NT2/D1 (cell line): ENCODE data around the gene SDSL.
A peak's percentile ranks its signal among the peaks of the same experiment; 100 is the strongest.

ENCODE experiments used
- DNase-seq: peaks from one replicate; pipeline ENCODE4 v3.0.0-alpha.2; 2011; ENCODE audit warnings: low read depth, low spot score
- H3K27me3 ChIP-seq: 2 replicates; pipeline ENCODE4 v1.6.0; 2011; ENCODE audit warnings: mild to moderate bottlenecking; ENCODE audit not compliant: insufficient read length, insufficient read depth
- H3K36me3 ChIP-seq: 2 replicates; pipeline ENCODE4 v1.6.1; 2011; ENCODE audit warnings: mild to moderate bottlenecking, low read length, mixed read lengths; ENCODE audit not compliant: insufficient read depth, insufficient read length
- H3K4me1 ChIP-seq: 2 replicates; pipeline ENCODE4 v1.5.1; 2011; ENCODE audit not compliant: insufficient read depth, insufficient read length
- H3K4me3 ChIP-seq: 2 replicates; pipeline ENCODE4 v1.5.1; 2011; ENCODE audit warnings: low read depth; ENCODE audit not compliant: insufficient read length
- H3K9ac ChIP-seq: 2 replicates; pipeline ENCODE4 v1.6.0; 2011; ENCODE audit warnings: low read depth; ENCODE audit not compliant: insufficient read length
- H3K9me3 ChIP-seq: 2 replicates; pipeline ENCODE4 v1.5.1; 2011; ENCODE audit warnings: mild to moderate bottlenecking, low read length; ENCODE audit not compliant: insufficient read depth
- SUZ12 ChIP-seq: IDR thresholded peaks from 2 replicates; pipeline ENCODE4 v1.6.1; 2011; ENCODE audit not compliant: insufficient read length, insufficient read depth; ENCODE audit errors: extremely low read depth
- YY1 ChIP-seq: IDR thresholded peaks from 2 replicates; pipeline ENCODE4 v1.6.1; 2011; ENCODE audit not compliant: insufficient read length, insufficient read depth
- ZNF274 ChIP-seq: IDR thresholded peaks from 2 replicates; pipeline ENCODE4 v1.6.1; 2011; ENCODE audit warnings: mild to moderate bottlenecking, low read depth, low read length

The SDSL gene

DNA sequence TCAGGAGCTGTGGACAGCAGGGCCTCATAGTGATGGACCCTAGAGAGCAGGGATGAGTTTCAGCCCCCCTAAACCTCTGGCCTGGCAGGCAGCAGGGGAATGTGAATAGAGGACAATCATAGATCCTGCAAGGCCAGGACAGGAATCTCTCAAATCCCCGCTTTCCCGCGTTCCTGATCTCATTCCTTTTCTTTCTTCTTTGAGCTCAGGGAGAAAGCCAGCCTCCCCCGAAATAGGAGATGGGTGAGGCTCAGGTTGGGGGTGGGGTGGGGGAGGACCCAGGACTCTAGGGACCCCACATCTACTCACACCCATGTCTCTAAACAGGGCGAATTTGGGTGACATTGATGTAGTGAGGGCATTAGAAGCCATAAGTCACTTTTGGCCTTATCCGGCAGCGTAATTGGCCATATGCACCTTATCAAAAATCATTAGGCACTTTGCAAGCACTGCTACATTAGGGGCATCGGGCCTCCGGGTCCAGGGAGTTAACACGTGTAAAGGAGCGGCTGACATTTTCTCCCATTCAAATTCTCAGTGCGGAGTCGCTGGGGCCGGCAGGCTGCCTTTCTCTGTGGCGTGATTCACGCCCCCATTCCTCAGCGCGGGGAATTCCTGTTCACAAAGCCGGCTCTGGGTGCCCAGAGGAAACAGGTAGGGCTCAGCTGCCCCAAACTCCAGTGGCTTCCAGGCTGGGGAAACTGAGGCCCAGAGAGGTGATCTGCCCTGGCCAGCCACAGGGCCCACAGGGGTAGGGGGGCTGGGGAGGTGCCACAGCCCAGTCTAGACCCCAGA, 48.0 kb downstream of the SDSL start:
- TF ChIP-seq ZNF274 (no peak), SUZ12 (no peak), YY1 (no peak)

DNA sequence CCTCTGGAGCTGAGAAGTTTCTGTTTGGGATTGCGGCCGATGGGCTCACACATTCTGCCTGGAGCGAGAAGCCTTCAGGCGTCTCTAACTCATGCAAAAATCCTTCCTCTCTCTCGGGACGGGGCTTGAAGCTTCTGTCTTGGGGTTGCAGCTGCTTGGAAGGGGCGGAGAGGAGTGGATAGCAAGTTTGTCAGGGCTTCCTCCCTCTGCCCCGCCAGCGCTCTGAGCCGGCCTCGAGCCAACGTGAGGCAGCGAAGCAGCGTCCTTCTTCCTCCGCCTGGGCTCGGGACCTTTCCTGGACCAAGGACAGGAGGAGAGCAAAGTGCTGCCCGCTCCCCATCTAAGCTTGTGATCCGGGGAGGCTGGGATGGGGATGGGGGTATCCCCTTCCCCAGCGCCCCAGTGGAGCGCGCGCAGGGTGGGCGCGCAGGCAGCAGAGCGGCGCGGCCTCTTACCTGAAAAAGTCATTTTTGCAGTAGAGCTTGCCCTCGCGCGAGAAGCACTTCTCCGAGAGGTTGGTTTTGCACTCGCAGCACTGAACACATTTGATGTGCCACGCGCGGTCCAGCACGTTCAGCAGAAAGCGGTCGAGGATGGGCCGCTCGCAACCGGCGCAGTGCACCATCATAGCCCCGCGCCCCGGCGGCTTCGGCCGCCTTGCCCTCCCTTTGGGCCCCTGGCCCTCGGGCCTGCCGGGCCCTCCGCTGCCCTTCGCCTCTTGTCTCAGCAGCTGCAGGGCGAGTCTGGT, 48.9 kb downstream of the SDSL start:
- DNase-seq = no peak

More for the DNA sequence above, 48.0 kb downstream of the SDSL start:
- no peak for DNase-seq
- Histone ChIP-seq H3K4me1 (peaks cover 51% of the 10 kb centered on the region), H3K27me3 (peaks cover 100% of the 10 kb centered on the region), H3K9me3 (no peaks in the 10 kb centered on the region), H3K36me3 (no peaks in the 10 kb centered on the region), H3K9ac (peak overlapping the region; percentile 65), H3K4me3 (peak overlapping the region; percentile 12)

DNA sequence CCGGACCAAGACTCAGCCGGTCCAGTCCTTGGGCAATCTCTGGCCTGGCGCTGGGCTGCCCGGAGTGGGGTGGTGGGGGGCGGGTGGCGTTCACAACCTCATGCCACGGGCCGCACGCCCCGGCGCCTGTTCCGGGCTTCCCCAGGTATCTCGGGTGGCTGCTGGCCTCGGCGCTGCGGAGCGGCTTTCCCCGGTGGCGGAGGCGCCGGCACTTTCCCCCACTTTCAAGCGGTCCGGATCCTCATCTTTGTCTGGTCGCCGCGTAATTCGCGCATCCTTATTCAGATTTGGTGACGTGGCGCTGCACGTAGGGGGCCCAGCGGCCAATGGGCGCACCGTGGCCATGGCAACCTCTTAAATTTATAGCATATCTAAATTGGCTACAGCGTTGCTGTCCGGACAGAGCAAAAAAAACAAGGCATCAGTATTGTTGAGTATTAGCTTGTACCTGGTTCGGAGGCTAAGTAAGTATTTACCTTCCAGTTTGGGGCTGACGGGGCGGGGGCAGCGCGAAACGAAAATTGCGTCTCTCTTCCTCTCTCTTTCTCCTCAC, 49.5 kb downstream of the SDSL start, which contains the start of gene LHX5:
Gene LHX5 (minus strand): TSS at position 253 of the 553 bp plus-strand sequence. CDS start 373 bp downstream, outside the sequence.
- H3K27me3 ChIP-seq = peaks cover 100% of the 10 kb centered on the region
- H3K9me3 ChIP-seq = no peaks in the 10 kb centered on the region
- peak within 1 kb of the TSS; percentile 53 for H3K4me3 ChIP-seq
- DNase-seq = no peak
- H3K36me3 ChIP-seq = no peaks in the 10 kb centered on the region
- TF ChIP-seq YY1 = no peak
- peak; percentile 70 for TF ChIP-seq SUZ12
- H3K9ac ChIP-seq = peak within 1 kb of the TSS; percentile 75
- H3K4me1 ChIP-seq = peaks cover 48% of the 10 kb centered on the region

More for the DNA sequence above, 48.9 kb downstream of the SDSL start:
- Histone ChIP-seq H3K9me3 (no peaks in the 10 kb centered on the region), H3K9ac (peak overlapping the region; percentile 65), H3K36me3 (no peaks in the 10 kb centered on the region), H3K27me3 (peaks cover 100% of the 10 kb centered on the region), H3K4me3 (peak overlapping the region; percentile 36), H3K4me1 (peaks cover 53% of the 10 kb centered on the region)
- TF ChIP-seq SUZ12 (peak; percentile 97), ZNF274 (no peak), YY1 (no peak)

DNA sequence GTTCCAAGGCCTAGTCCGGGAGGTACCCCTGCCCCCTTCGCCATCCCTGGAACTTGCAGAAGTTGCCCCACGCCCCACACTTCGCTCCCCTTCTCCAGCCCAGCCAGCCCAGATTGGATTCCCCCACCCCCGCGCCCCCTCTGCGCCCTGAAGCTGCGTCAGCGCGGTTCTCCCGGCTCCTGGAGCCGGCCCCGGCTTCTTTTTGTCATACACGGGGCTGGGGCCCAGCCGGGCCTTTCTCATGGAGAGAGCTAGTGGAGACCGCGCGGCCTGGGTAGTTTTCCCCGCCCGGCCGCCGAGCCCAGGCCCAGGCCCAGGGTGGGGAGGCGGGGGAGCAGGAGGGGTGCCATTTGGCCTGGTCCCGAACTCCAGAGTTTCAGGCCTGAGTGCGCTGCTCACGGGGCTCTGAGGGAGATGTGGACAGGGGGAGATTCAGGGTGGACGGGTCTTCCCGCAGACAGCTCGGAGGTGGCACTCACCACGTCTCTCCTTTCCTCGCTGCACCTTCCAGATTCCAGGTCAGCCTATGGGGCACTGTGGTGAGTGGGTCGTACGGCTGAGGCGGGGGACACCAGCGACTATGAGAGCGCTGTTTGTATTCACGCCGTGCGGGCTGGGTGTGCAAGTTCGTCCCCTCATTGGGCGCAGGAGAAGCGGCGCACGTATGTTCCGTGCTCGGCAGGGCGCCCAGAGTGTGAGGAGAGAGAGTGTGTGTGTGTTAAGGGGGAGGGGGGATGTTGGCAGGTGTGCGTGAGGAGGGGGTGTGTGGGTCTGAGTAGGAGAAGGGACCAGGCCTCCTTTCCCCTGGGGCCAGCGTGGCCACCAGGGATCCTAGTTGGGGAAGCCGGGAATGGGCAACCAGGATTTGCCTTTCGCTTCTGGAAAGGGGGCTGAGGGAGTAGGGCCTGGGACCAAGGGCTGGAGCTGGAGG, 50.3 kb downstream of the SDSL start:
- Histone ChIP-seq H3K4me3 (peak overlapping the region; percentile 53), H3K4me1 (peaks cover 44% of the 10 kb centered on the region), H3K36me3 (no peaks in the 10 kb centered on the region), H3K9me3 (no peaks in the 10 kb centered on the region), H3K9ac (peak overlapping the region; percentile 75), H3K27me3 (peaks cover 97% of the 10 kb centered on the region)
- TF ChIP-seq YY1 (no peak), ZNF274 (no peak), SUZ12 (peak; percentile 91)
- no peak for DNase-seq

DNA sequence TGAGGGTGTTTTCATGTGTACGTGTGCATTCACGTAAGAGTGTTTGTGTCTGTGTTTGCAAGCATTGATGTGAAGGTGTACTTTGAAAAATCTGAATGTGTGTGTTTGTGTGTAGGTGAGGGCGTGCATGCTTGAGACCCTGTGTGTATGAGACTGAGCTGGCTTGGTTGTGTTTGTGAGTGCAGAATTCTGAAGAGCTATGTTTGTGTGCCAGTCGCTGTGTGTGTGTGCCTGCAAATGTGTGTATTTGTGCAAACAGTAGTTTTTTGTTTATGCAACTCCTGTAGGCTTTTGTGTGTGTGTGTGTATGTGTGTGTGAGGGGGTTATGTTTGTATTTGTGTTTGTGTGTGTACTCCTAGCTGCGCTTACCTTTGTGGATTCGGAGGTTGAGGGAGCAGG, 51.2 kb downstream of the SDSL start:
- Histone ChIP-seq H3K4me1 (peaks cover 46% of the 10 kb centered on the region), H3K9ac (no peak overlapping the region), H3K27me3 (peaks cover 97% of the 10 kb centered on the region), H3K9me3 (no peaks in the 10 kb centered on the region), H3K36me3 (no peaks in the 10 kb centered on the region), H3K4me3 (no peak overlapping the region)
- DNase-seq = no peak
- TF ChIP-seq YY1 = no peak
- no peak for TF ChIP-seq SUZ12
- TF ChIP-seq ZNF274 = no peak

DNA sequence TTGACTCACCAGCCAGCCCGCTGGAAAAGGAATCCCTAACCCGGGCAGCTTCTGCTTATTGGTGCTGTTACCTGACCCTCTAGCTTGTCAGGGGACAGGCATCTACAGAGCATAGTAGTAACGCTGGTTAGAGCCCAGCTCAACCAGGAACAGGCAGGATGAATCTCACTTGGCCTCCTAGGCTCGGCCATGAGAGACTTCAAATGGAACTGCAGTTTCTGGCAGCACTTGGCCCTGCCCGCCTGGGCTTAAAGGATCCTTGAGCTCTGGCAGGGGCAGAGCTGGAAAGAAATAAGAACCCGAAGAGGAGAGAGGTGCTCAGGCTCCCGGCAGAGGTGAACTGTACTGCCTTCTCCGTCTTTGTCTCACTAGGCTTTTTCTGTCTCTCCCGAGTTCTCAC, 51.8 kb downstream of the SDSL start:
- no peak for TF ChIP-seq ZNF274
- peak; percentile 91 for TF ChIP-seq SUZ12
- Histone ChIP-seq H3K9ac (no peak overlapping the region), H3K36me3 (no peaks in the 10 kb centered on the region), H3K4me1 (peaks cover 44% of the 10 kb centered on the region), H3K4me3 (no peak overlapping the region), H3K27me3 (peaks cover 97% of the 10 kb centered on the region), H3K9me3 (no peaks in the 10 kb centered on the region)
- DNase-seq = no peak
